ENCODE results near the gene ARHGAP9.

- TF ChIP-seq CTCF (IDR thresholded peaks at IDR 0.05), result no peak
- TF ChIP-seq POLR2A (IDR thresholded peaks at IDR 0.05), result no peak
Measured at GRCh38 chr12:57497223-57498131, 17.8 kb upstream of the ARHGAP9 start.
